Measurements from ENCODE around the gene PKP4.

- TF ChIP-seq CTCF (IDR thresholded peaks at IDR 0.05) = no peak
- no peak for TF ChIP-seq EZH2 (IDR thresholded peaks at IDR 0.05; ENCODE audit: borderline replicate concordance, insufficient read depth, low read depth, low read length, poor library complexity, severe bottlenecking)
Measured at GRCh38 chr2:158578703-158579330, 122.1 kb downstream of the PKP4 start.
